ENCODE data around the gene SRC.

- TF ChIP-seq, protein P1, sequence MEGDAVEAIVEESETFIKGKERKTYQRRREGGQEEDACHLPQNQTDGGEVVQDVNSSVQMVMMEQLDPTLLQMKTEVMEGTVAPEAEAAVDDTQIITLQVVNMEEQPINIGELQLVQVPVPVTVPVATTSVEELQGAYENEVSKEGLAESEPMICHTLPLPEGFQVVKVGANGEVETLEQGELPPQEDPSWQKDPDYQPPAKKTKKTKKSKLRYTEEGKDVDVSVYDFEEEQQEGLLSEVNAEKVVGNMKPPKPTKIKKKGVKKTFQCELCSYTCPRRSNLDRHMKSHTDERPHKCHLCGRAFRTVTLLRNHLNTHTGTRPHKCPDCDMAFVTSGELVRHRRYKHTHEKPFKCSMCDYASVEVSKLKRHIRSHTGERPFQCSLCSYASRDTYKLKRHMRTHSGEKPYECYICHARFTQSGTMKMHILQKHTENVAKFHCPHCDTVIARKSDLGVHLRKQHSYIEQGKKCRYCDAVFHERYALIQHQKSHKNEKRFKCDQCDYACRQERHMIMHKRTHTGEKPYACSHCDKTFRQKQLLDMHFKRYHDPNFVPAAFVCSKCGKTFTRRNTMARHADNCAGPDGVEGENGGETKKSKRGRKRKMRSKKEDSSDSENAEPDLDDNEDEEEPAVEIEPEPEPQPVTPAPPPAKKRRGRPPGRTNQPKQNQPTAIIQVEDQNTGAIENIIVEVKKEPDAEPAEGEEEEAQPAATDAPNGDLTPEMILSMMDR (IDR thresholded peaks at IDR 0.05): no peak
- TF ChIP-seq POLR2A (IDR thresholded peaks at IDR 0.05) (no peak), POLR2AphosphoS5 (IDR thresholded peaks at IDR 0.05) (no peak), EP300 (IDR thresholded peaks at IDR 0.05) (no peak)
These were observed 35.9 kb upstream of the SRC start for GRCh38 chr20:37309936-37310590.

Data from suprapubic skin (tissue), 4 donors.